Type B pancreatic cell (in vitro differentiated cells): ENCODE data around the gene GFY. TPM values are rescaled to one million over a fixed set of nuclear protein-coding genes. Genes with fewer than 3 reads are reported as not detected.

ENCODE experiments used
- DNase-seq: peaks from one replicate; pipeline ENCODE4 v3.0.0; 2021; ENCODE audit warnings: mixed read lengths; ENCODE audit not compliant: unreplicated experiment; ENCODE audit errors: extremely low spot score
- H3K27ac Mint-ChIP-seq: 2 replicates; pipeline ENCODE4 v1.8.0; 2021; ENCODE audit warnings: mild to moderate bottlenecking, mixed read lengths
- H3K27me3 Mint-ChIP-seq: 2 replicates; pipeline ENCODE4 v1.8.0; 2021; ENCODE audit warnings: mixed read lengths
- H3K36me3 Mint-ChIP-seq: 2 replicates; pipeline ENCODE4 v1.8.0; 2021; ENCODE audit warnings: mixed read lengths
- H3K4me1 Mint-ChIP-seq: one replicate; pipeline ENCODE4 v1.8.0; 2021; ENCODE audit warnings: mixed read lengths; ENCODE audit not compliant: unreplicated experiment
- H3K4me3 Mint-ChIP-seq: 2 replicates; pipeline ENCODE4 v1.8.0; 2021; ENCODE audit warnings: mild to moderate bottlenecking, mixed read lengths
- H3K9me3 Mint-ChIP-seq: 2 replicates; pipeline ENCODE4 v1.8.0; 2021; ENCODE audit warnings: mixed read lengths
- CTCF ChIP-seq: fragments of 200-600 bp; sonication (generic); conservative IDR thresholded peaks from 2 replicates; pipeline ENCODE4 v1.5.0; 2021; ENCODE audit warnings: antibody characterized with exemption, mild to moderate bottlenecking
- total RNA-seq: library from RNA; stranded (reverse); gene quantifications from 2 replicates; pipeline ENCODE4 v1.2.1, GENCODE V29; 2021; ENCODE audit warnings: low replicate concordance

GFY gene
- total RNA-seq, 1 donor from 2014 or later = not detected

DNA sequence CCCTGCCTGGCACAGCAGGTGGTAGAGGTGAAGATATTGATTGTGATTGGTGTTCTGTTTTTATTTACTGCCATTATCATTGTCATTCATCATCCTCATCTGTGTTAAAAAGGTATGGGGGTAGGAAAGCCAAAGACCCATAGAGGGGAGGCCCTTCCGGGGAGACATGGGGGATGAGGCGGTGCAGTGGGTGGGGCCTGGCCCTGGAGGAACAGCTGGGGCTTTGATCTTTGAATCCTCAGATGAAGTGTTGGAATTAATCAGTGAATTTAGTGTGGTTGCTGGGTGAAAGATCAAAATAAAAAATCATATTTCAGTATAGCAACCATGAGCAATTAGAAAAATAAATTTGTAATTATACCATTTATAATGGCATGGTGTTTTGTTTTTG lies 9.4 kb upstream of the GFY start:
- no peak for DNase-seq
- H3K36me3 Mint-ChIP-seq = no peaks in the 10 kb centered on the region
- peaks cover 68% of the 10 kb centered on the region for H3K27me3 Mint-ChIP-seq
- no peak for TF ChIP-seq CTCF
- peaks cover 31% of the 10 kb centered on the region for H3K4me1 Mint-ChIP-seq
- no peaks in the 10 kb centered on the region for H3K9me3 Mint-ChIP-seq
- peak overlapping the region; percentile 6 for H3K27ac Mint-ChIP-seq
- no peak overlapping the region for H3K4me3 Mint-ChIP-seq

DNA sequence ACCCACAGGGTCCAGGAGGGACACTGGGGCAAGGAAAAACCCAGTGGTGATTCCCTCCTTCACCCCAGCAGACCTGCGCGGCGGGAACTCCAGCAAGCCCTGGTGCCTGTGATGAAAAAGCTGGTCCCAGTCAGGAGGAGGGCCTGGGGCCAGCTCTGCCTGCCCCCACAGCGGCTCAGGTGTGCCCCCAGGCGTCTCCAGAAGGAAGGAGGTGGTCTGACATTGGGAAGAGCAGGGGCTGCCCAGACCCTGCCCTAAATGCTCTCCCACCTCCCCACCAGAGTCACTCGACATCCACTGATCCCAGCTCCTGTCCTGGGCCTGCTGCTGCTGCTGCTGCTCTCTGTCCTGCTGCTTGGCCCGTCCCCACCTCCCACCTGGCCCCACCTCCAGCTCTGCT lies 8.1 kb upstream of the GFY start:
- TF ChIP-seq CTCF = no peak
- Mint-ChIP-seq H3K36me3 (no peaks in the 10 kb centered on the region), H3K4me3 (no peak overlapping the region), H3K4me1 (peaks cover 32% of the 10 kb centered on the region), H3K27me3 (peaks cover 77% of the 10 kb centered on the region), H3K9me3 (no peaks in the 10 kb centered on the region), H3K27ac (no peak overlapping the region)
- DNase-seq = no peak

- H3K27ac Mint-ChIP-seq = no peak overlapping the region
- DNase-seq = no peak
- TF ChIP-seq CTCF = no peak
- H3K9me3 Mint-ChIP-seq = no peaks in the 10 kb centered on the region
- peaks cover 76% of the 10 kb centered on the region for H3K27me3 Mint-ChIP-seq
- H3K4me1 Mint-ChIP-seq = peaks cover 25% of the 10 kb centered on the region
- H3K4me3 Mint-ChIP-seq = no peak overlapping the region
- no peaks in the 10 kb centered on the region for H3K36me3 Mint-ChIP-seq
Measured at GRCh38 chr19:49418511-49418910, 6.7 kb upstream of the GFY start.

DNA sequence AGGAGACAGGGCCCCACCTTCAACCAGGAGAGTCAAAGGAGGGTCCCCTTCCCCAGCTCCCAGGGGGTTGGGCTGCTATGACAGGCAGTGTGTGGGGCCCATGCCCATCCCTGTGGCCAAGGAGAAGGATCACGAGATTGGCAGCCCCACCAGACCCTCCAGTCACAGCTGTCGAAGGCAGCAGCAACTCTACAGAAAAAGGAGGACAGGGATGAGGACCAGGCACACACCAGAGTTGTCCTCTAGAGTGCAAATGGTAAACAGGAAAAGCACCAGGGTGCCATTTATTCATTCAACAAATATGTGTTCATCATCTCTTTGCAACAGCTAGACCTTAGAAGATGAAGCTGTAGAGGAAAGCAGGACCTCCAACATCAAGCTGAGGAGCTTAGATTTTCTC lies 6.0 kb upstream of the GFY start:
- Mint-ChIP-seq H3K27ac (no peak overlapping the region), H3K36me3 (no peaks in the 10 kb centered on the region), H3K4me3 (no peak overlapping the region), H3K4me1 (peaks cover 24% of the 10 kb centered on the region), H3K9me3 (no peaks in the 10 kb centered on the region), H3K27me3 (peaks cover 81% of the 10 kb centered on the region)
- no peak for DNase-seq
- TF ChIP-seq CTCF = no peak

DNA sequence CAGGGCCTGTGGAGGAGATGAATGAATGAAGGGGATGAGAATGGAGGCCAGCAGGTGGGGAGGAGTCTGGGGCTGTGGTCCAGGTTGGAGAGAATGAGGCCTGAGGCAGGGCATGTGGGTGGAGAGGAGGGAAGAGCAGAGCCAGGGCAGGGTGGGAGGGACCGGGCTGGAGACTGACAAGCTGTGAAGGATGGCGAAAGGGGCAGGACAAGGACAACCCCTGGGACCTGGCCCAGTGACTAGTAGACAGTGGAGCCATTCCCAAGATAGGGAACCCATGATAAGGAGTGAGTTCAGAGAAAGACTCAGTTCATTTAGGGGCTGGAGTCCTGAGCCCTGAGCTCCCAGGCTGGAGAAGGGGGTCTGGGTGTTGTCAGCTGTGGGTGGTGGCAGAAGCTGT lies 5.0 kb upstream of the GFY start:
- DNase-seq = no peak
- H3K27me3 Mint-ChIP-seq = peaks cover 92% of the 10 kb centered on the region
- no peaks in the 10 kb centered on the region for H3K36me3 Mint-ChIP-seq
- TF ChIP-seq CTCF = no peak
- no peak overlapping the region for H3K4me3 Mint-ChIP-seq
- peaks cover 24% of the 10 kb centered on the region for H3K4me1 Mint-ChIP-seq
- H3K27ac Mint-ChIP-seq = peak overlapping the region; percentile 27
- no peaks in the 10 kb centered on the region for H3K9me3 Mint-ChIP-seq
